GM21423 (cell line): ENCODE measurements around the gene LASP1.
A peak's percentile ranks its signal among the peaks of the same experiment; 100 is the strongest.

ENCODE experiments used
- ATAC-seq: cut with Tn5 transposase; IDR thresholded peaks from one replicate; pipeline ENCODE4 v1.9.1; 2021; ENCODE audit warnings: mild to moderate bottlenecking, moderate library complexity; ENCODE audit not compliant: unreplicated experiment

Gene LASP1

DNA sequence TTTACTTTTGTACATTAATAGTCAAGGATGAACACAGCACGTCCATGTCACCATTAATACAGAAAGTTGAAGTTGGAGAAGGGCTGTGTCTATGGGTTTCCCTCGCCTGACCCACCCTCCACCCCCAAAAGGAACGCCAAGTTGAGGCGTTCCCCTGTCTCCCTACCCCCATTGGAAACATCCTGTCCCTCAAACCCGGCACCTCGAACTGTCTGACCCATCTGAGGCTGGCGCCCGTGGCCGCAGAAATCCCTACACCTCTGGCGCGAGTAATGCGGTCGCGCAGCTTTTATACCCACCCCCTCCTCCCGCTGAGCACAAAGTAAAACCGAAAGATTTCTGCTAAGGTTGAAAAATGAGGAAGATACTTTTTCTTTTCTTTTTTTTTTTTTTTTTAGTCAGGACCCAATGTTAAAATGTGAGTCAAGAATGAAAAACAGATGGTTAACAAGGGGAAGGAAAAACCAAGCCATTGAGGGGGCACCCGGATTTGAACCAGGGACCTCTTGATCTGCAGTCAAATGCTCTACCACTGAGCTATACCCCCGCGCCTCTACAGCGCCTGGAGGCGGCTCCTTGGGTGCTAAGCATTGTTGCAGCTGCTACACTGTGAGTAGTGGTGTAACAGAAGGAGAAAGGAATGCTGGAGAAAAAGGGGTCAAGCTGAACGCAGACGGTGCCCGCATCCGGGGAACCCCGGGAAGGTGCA lies 887 bp upstream of the LASP1 start:
- ATAC-seq, result peak; percentile 35

DNA sequence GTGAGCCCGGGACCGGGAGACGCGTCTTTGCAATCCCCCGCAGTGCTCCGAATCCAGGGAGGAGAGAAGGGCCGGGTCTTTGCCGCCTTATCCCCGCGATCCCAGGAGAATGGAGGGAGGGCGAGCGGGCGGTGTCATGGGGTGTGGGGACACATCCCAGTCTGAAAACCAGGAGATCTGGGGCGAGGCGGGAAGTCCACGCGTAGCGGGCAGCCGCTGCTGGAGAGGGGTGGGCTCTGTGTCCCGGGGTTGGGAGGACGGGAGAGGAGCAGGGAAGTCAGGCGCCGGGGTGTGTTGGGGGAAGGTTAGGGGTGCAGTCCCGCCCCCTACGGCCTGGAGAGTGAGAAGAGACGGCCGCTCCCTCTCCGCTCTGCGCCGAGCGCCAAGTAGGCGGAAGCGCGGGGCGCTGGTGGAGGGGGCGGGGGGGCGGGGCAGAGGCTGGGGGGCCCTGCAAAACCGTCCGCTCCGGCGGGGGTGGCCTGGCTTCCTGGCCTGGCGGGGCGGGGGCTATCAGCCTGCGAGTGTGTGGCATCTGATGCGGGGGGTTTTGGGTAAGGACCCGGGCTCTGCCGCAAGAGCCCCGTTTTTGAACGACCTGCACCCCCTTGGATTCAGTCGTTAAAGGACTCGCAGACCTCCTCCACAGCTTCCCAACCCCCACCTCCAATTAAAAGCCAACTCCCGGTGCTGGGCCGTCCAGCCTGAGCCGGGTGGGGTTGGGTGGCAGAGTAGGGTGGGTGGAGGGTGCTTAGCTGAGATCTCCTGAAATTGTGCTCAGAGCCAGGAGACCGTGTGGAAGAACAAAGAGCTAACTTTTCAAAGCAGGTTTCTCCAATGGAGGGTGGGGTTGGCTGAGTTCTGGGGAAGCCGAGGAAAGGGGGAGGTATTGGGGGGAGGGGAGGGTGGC lies 654 bp downstream of the LASP1 start:
- peak; percentile 10 for ATAC-seq

DNA sequence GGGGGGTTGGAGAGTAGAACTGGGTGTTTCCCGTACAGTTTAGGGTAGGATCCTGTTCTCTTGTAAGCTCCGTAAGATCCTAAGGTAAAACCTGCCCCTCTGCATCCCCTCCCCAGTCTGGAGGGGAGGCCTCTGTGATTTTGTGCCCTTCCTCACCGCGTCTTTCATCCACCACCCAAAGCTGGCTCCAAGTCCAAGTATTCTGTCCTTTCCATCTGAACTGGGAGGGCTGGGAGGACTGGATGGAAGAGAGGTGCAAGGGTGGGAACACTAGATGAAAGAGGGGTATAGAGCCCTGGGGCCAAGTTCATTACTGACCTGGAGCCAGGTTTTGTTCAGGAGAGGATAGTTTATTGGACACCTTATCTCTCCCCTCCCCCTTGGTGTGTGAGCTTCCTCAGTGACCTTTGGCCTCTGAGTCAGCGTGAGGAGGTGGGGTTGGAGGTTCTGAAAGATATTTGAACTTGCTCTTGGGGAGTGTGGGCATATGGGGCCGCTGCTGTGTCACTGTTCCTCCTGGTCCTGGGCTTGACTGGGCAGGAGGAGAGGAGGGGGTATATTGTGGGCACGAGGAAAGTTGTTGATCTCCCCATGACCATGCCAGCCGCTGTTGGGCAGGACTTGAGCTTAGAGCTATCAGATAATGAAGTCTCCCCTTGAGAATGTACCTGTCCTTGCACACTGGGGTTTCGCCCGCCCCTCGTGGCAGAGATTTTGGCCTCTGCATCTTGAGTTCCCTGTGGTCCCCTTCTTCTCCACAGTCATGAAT lies 1.6 kb downstream of the LASP1 start:
- ATAC-seq, result no peak

DNA sequence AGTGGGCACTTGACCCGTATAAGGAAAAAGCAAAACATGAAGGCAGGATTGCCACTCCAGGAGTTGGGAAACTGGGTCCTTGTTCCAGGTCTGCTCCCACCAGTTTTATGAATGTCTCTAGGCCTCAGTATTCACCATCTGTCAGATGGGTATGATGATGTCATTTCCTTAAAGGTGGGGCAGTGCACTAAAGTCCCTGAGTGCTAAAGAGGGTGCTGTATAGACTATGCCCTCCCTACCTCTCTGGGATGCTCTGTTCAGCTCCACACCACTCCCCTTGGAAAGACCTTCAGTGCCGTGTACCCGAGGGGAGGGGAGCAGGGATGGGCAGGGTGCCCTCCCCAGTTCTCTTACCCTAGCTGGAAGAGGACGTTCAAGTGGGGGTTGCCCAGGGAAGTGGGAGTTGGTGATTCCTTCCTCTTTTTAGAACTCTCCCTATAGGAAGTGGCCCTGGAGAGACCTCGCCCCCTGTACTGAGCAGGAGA lies 2.2 kb downstream of the LASP1 start:
- ATAC-seq, result no peak

DNA sequence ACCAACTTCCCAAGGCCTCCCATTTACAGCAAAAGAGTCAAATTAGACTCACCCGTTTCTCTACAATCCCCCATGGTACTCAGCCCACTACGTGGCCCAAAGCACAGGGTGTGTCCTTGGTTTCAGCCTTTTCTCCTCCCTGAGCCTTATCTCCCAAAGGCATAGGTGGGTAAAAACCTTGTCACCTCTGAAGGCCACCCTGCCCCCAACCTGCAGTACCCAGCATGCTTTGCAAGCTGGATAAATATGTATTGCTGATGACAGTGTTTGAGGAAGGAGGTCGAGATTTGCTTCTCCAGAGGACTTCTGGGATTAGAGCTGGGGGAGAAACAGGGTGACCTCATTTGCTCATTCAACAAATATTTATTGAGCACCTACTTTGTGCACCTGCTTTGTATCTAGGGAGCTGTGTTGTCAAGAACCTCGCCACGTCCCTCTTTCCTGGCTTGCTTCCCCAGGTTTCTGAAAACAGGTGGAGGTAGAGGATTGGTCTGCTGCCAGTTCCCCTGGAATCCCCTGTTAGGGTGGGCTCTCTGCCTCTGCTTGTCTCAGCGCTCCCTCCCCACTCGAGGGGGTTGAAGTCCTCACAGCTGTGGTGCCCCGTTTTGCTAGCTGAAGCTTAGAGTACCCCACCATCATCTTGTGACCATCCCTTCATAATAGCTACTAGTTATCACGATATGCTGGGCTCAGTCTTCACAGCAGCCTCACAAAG lies 3.0 kb downstream of the LASP1 start:
- no peak for ATAC-seq

DNA sequence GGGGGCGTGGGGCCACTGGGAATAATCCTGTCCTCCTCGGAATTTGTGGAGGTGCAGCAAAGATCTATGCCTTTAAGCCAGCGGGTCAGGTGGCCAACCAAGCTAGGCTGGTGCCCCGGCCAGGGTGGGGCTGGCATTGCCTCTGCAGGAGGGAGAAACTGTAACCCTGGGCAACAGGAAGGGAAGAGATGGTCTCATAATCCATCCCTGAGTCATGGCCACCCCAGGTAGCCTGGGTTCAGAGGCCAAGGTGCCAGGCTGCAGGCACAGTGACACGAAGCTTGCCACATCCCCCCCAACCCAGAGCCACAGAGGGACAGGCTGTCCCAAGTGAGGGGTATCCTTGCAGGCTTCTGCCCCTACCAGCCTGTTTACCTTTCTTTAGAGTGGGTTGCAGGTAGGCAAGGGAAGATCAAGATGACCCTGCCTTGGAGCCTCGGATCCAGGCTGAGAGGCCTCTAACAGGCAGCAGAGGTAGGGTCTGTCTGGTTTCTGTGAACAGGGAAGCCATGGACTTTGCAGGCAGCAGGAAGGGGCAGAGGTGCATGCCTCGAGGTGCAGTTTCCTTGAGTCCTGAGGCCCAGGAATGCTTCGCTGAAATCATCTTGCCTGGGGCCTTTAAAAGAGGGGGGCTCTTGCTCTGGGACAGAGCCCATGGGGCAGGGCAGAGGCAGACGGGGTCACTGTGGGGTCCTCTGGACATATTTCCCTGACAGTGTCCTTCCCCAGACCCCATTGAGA lies 4.0 kb downstream of the LASP1 start:
- no peak for ATAC-seq

DNA sequence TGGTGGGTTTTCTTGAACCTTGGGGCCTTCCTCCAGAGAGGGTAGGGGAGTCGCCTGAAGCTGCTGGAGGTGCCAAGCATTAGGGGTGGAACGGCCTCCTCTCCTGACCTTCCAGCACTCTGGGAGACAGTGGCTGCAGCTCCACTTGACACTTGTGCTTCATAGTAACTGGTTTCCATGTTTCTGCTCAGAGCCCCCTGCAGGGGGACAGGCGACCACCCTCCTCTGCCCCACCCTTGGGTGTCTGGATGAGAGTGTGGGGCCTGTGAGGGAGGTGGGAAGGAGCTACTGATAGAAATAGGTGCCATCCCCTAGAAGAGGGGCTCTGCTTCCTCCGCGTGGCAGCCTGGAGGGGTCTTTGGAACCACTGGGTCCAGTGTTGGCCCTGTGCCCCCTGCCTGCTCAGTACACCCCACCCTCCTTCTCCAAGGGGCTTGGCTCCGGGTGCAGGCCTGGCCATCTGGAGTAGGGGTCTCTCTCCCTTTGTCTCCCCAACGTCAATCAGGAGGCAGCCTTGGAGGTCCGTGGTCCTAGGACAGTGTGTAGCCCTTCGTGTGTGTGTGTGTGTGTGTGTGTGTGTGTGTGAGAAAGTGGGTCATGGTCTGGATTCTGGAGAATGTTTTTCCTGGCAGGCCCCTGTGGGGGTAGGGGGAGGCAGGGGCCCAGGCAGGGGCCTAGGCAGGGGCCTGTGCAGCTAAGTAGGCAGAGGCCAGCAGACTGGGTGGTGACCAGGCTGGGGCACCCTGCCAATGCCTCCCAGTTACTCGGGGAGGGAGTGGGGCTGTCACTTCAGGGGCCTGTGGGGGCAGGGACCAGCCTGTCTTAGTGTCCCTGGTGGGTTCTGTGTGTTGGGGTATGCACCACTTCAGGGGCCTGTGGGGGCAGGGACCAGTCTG lies 4.9 kb downstream of the LASP1 start:
- no peak for ATAC-seq

DNA sequence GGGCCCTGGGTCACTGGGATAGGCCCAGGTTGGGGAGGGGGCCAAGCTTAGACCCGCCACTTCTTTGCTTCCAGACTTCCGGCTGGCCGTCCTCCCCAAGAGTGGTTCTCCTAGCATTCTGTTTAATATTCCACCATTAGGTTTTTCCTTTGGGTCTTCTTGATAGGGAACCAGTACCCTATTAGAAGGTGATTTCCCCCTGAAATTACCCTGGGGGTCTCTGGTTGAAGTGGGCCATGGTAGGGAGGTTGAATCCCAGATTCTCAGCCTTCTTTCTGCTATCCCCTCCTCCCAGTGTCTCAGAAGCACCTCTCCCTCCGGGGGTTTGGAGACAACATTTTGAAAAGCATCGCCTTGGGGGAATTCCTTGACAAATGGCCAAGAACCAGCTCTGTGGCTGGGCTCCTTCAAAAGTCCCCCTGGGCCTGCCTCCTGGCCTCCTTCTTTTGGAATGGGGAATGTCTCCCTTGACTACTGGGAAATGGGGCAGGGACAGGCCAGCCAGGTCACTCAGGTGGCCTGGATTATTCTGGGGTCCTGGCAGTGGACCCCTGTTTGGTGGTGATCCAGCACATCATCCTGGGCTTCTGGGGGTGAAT lies 5.7 kb downstream of the LASP1 start:
- no peak for ATAC-seq

DNA sequence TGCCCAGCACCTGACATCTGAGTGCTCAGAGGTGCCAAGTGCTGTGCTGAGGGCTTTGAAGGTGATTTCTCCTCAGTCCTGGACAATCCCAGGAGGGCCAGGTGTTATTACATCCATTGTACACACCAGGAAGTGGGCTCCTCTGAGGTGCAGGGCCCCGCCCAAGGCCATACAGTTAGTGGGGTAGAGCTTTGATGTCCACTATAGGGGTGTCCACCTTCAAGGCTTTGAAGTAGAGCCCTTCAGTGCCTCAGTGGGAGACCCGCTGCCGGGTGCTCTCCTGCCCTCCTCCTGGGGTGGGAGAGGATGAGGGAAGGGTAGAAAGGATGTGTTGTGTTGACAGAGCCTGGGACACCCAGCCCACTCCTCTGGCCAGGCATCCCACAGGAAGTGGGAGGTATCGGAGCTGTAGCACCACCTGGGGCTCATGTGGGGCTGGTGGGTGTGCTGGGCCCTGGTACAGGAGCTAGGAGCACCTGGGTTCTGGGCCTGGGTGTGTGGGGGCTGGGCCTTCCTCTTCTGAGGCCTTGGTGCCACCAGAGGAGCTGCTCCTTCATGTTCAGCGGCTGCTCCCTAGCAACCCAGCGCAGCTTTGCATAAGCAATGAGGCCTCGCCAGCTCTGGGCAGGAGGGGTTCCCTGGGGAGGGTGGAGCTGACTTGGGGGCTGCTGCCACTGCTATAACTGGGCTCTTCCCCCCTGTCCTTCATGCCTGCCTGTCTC lies 7.4 kb downstream of the LASP1 start:
- ATAC-seq, result no peak

DNA sequence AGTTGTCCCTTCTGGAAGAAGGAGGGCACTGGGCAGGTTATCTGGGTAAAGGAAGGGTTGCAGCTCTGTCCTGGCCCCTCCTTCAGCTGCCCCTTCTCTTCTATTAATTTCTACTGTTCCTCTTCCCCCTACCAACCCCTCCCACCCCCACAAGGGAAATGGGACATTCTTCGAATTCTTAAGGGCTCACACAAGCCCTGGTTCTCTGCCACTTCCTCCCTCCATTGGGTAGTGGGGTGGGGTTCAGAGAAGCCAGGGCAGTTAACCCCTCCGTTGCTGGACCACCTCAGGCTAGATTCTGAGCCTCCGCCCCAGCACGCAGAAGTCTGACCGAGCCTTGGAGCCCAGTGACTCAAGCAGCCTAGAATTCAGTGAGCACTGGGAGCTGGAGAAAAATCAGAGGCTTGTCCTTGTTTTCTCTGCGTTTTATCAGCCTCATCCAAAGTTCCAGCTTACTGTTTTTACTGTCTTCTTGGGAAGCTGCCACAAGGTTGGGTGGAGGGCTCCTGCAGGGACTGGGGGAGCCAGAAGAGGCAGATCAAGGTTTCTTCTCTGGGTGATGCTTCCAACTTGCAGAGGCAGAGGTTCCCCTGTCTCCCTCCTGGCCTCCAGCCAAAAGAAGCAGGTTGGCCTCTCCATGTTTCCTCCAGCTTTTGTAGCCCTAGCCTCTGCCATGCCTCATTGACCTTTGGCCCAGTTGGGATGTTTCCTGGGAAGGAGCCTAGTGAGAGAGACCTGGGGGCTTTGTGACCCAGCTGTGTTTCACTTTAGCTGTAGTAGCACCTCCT lies 10.2 kb downstream of the LASP1 start:
- ATAC-seq, result no peak

DNA sequence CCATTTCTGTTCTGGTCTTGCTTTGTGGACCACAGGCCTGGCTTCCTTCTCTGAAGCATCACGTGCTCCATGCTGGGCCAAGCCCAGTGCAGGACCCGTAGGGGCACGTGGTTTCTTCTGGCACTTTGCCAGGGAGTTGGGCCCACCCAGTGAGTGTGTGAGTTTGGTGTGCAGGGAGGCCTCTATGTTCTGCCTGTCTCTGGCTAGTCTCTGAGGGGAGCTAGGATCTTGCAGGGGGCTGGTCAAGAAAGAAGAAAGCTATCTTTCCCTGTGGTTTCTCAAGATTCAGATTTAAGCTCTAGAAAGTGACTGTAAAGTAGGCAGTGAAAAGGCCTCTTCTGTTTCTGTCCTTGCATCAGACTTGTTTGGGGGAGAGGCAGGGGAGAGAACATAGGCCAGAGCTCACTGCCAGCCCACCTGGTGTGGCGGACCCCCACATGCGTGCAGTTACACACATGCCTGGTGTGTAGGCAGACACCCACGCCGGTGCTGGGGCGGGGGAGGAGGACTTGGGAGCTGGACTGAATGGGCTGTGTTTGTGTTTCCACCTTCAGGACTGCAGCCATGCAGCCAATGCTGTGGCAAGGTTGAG lies 11.8 kb downstream of the LASP1 start:
- ATAC-seq, result no peak

DNA sequence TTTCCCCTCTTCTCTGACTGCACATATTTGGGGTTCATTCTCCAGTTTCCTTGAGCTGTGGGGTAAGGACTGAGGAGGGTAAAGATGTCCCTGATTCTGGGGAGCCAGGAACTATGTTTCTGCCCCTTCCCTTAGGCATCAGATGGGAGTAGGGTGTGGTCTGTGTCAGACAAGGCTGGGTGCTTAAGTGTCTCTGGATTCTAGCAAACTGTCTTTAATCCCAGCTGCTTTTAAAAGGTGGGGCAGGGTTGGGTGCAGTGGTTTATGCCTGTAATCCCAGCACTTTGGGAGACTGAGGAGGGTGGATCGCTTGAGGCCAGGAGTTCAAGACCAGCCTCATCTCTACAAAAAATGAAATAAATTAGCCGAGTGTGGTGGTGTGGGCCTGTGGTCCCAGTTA lies 13.0 kb downstream of the LASP1 start:
- ATAC-seq, result no peak

DNA sequence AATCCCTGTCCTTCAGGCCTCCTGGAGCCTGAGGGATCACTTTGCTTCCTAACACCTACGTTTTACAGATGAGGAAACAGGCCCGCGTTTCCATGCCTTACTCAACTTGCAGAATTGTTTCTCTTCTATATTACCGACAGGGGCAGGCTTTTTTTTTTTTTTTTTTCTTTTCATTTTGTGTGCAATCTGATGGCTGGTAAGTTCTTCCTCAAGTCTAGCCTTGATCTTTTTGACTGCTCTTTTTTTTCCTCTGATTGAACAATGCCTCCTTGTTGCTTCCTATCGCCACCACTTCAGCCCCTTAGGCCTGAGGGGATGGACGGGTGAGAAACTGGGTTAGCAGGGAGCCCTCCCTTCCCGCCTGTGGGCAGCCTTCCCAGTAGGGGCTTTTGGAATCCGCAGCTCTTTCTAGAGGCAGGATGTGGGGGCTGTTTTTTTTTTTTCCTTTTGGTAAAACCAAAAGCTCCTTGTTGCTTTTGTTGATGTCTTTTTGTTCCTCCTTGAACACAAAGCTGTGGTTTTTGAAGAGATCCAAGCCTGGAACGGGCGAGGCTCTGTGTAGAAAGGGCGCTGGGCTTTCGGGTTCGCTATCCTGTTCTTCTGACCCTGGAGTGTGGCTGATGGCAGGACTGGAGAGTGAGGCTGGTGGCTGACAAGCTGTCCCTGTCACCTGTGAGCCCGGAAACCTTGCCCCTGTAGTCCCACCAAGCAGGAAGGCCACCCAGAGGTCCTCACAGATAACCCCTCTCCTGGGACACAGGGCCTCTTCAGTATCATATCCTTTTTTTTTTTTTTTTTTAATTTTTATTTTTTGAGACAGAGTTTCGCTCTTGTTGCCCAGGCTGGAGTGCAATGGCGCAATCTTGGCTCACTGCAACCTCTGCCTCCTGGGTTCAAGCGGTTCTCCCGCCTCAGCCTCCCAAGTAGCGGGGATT lies 14.0 kb downstream of the LASP1 start:
- ATAC-seq, result no peak

DNA sequence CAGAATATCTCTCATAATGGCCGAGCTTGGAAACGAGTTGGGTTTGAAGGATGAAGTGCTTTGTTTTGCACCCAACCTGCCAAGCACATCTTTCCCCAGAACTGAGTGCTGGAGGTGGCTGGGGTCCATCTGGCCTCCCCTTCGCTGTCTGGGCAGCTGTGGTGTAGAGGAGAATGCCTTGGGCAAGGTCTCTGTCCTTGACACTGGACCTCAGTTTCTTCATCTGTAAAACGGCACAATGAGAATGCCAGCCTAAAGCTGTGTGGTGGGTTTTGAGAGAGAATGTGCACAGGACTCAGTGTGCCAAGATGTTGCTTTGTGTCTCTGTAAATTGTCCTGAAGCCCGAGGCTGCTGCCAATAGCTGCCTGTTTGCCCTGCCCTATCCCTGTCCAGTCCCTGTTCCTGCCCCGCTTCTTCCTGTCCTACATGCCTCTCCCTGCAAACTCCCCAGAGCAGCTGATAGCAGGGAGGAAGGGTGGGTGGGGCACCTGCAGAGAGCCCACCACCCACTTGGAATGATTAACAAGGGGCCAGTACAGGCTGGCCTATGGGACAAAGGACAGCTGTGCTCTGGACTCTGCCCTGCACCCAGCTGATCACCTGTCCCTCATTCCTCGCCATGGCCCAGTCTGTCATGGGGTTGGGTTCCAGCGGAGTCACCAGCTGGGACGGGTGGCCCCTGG lies 15.3 kb downstream of the LASP1 start:
- no peak for ATAC-seq
